HL-60 (cell line): Measurements from ENCODE around the gene XXYLT1.

Experiments used
- DNase-seq, 2 experiments: peaks; one replicate each; pipeline ENCODE4 v3.0.0-alpha.2; 2010 to 2020; ENCODE audit warnings: low read depth in 1 of 2, low spot score in 1 of 2
- H3K27ac ChIP-seq: fragments of 250-450 bp; sonication (Bioruptor Pico); replicated peaks from 2 replicates; pipeline ENCODE4 v1.5.1; 2020; ENCODE audit warnings: mild to moderate bottlenecking, moderate library complexity
- H3K27me3 ChIP-seq: fragments of 250-450 bp; sonication (Bioruptor Pico); 2 replicates; pipeline ENCODE4 v1.5.1; 2021; ENCODE audit warnings: mild to moderate bottlenecking, moderate library complexity; ENCODE audit not compliant: insufficient read depth, poor library complexity, severe bottlenecking
- H3K4me3 ChIP-seq: replicated peaks from 2 replicates; pipeline ENCODE4 v1.5.1; 2011; ENCODE audit warnings: mild to moderate bottlenecking, control low read depth, low read length; ENCODE audit not compliant: insufficient read depth
- GABPA ChIP-seq: IDR thresholded peaks from 2 replicates; pipeline ENCODE4 v1.6.1; 2012; ENCODE audit warnings: low read depth
- POLR2AphosphoS5 ChIP-seq: IDR thresholded peaks from 2 replicates; pipeline ENCODE4 v1.6.1; 2012; ENCODE audit warnings: low read depth
- SPI1 ChIP-seq: IDR thresholded peaks from 2 replicates; pipeline ENCODE4 v1.6.1; 2012; ENCODE audit warnings: low read depth, mild to moderate bottlenecking, borderline replicate concordance
- TF ChIP-seq, protein P1 (sequence below): IDR thresholded peaks from one replicate; pipeline ENCODE4 v1.5.1; 2011; ENCODE audit warnings: low read length, control low read depth, inconsistent platforms; ENCODE audit not compliant: insufficient read depth
- TF ChIP-seq, protein P2 (sequence below): IDR thresholded peaks from 2 replicates; pipeline ENCODE4 v1.6.1; 2012; ENCODE audit warnings: low read depth; ENCODE audit not compliant: insufficient replicate concordance

The XXYLT1 gene

GRCh38 chr3:195207056-195207455 is 63.9 kb downstream of the XXYLT1 start:
- no peak for DNase-seq
- Histone ChIP-seq H3K27ac (no peak overlapping the region), H3K27me3 (no peaks in the 10 kb centered on the region), H3K4me3 (no peak overlapping the region)
- no peak for TF ChIP-seq SPI1
- TF ChIP-seq, protein P1, sequence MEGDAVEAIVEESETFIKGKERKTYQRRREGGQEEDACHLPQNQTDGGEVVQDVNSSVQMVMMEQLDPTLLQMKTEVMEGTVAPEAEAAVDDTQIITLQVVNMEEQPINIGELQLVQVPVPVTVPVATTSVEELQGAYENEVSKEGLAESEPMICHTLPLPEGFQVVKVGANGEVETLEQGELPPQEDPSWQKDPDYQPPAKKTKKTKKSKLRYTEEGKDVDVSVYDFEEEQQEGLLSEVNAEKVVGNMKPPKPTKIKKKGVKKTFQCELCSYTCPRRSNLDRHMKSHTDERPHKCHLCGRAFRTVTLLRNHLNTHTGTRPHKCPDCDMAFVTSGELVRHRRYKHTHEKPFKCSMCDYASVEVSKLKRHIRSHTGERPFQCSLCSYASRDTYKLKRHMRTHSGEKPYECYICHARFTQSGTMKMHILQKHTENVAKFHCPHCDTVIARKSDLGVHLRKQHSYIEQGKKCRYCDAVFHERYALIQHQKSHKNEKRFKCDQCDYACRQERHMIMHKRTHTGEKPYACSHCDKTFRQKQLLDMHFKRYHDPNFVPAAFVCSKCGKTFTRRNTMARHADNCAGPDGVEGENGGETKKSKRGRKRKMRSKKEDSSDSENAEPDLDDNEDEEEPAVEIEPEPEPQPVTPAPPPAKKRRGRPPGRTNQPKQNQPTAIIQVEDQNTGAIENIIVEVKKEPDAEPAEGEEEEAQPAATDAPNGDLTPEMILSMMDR, result no peak
- TF ChIP-seq GABPA, result no peak
- TF ChIP-seq POLR2AphosphoS5, result no peak
- TF ChIP-seq, protein P2, sequence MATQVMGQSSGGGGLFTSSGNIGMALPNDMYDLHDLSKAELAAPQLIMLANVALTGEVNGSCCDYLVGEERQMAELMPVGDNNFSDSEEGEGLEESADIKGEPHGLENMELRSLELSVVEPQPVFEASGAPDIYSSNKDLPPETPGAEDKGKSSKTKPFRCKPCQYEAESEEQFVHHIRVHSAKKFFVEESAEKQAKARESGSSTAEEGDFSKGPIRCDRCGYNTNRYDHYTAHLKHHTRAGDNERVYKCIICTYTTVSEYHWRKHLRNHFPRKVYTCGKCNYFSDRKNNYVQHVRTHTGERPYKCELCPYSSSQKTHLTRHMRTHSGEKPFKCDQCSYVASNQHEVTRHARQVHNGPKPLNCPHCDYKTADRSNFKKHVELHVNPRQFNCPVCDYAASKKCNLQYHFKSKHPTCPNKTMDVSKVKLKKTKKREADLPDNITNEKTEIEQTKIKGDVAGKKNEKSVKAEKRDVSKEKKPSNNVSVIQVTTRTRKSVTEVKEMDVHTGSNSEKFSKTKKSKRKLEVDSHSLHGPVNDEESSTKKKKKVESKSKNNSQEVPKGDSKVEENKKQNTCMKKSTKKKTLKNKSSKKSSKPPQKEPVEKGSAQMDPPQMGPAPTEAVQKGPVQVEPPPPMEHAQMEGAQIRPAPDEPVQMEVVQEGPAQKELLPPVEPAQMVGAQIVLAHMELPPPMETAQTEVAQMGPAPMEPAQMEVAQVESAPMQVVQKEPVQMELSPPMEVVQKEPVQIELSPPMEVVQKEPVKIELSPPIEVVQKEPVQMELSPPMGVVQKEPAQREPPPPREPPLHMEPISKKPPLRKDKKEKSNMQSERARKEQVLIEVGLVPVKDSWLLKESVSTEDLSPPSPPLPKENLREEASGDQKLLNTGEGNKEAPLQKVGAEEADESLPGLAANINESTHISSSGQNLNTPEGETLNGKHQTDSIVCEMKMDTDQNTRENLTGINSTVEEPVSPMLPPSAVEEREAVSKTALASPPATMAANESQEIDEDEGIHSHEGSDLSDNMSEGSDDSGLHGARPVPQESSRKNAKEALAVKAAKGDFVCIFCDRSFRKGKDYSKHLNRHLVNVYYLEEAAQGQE, result no peak

GRCh38 chr3:195204360-195205163 is 66.4 kb downstream of the XXYLT1 start:
- Histone ChIP-seq H3K27me3 (no peaks in the 10 kb centered on the region), H3K4me3 (no peak overlapping the region), H3K27ac (no peak overlapping the region)
- no peak for DNase-seq
- TF ChIP-seq GABPA (no peak), SPI1 (no peak), POLR2AphosphoS5 (no peak)
- TF ChIP-seq, protein P1, result no peak
- TF ChIP-seq, protein P2, result no peak

- TF ChIP-seq POLR2AphosphoS5 (no peak), SPI1 (no peak), GABPA (no peak)
- TF ChIP-seq, protein P1, result no peak
- TF ChIP-seq, protein P2, result no peak
- no peak overlapping the region for H3K4me3 ChIP-seq
- no peaks in the 10 kb centered on the region for H3K27me3 ChIP-seq
- no peak overlapping the region for H3K27ac ChIP-seq
- DNase-seq, result no peak
Observed at GRCh38 chr3:195203606-195204005, 67.4 kb downstream of the XXYLT1 start.
